GM18520 (cell line): ENCODE results near the gene RBP2.

Experiments used
- ATAC-seq: cut with Tn5 transposase; IDR thresholded peaks from one replicate; pipeline ENCODE4 v1.9.1; 2021; ENCODE audit not compliant: unreplicated experiment

The RBP2 gene

DNA sequence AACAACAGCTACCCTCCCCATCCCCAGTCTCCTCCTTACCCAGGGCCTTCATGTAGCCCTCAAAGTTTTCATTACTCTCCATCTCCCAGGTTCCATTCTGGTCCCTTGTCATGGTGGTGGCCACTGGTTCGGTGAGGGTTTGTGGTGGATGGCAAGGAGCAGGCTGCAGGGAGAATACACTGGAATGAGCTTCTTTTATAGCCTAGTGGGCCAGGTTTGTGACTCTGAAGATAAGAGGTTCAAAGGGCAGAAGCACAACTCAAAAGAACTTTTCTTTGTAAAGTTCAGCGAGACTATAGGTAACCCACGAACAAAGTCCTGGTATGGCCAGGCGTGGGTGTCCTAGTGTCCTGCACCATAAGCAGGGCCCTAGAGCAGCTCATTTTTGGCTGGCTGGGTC, at the start of gene RBP2:
RBP2 (minus strand) TSS at position 169 of the 400 bp plus-strand sequence; CDS start at position 112, 57 bp downstream.
- no peak for ATAC-seq

DNA sequence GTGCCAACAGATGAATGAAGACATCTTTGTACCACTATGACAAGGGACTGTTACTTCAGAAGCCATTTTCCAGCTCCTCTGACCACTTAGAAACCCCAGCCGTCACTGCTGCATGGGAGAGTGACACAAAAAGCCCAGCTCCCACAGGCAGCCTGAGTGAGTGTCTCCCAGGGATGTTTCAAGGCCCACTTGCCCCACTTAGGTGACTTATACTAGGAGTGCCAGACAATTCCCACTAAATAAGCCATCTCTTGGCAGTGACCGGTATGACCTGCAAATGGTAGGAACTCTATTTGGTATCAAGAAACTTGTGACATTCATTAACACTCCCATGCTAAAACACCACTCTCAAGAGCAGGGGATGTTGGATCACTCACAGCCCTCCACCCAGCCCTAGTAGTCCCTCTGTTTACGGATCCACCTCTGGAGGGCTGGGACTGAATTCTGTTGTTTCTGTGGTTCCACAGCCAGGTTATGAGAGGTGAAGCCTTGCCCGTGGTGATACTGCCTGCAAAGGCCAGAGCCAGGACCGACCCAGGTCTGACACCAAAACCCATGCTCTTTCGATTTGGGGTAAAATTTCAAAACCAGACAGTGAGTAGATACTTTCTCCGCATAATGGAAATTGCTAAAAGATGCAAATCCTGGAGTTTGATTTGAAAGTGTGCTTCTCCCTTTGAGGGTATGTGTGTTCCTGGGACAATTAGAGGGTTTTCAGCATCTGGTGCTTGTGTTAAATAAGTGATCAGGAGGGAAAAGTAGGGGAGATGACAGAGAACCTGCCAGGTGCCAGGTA, 48.7 kb upstream of the RBP2 start:
- no peak for ATAC-seq

DNA sequence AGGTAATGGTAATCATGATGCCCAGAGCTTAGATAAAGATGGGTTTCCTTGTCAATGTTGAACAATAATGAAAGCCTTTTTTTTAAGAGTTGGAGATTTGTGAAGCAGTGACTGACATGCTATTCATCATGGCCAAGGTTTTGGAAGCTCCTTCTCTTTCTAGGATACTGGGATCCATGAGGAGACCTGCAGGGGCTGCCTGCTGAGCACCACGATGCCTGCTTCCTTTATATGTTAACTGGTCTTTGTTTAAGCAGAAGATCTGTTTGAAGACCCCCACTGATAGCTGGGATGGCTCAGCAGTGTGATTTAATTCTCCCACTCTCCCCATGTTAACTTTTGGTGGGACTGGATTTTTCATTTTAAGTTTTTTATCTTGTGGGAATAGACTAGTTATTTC, 47.4 kb upstream of the RBP2 start:
- ATAC-seq: no peak

DNA sequence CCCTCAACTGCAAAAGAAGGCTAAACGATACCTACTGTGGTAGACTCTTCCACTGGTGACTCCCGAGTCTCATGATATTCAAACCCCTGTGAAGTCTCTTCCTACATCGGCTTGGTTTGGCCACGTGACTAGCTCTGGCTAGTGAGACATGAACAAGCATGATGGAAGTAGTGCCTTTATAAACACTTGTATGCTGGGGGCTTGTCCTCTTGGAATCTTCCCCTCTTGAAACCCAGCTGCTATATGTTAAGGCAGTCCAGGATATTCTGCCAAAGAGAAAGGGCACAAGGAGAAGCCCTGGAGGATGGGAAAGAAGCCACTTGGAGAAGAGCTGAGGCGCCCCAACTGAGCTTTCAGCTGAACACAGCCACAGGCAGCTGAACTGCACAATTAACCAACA, 46.9 kb upstream of the RBP2 start:
- ATAC-seq: no peak

DNA sequence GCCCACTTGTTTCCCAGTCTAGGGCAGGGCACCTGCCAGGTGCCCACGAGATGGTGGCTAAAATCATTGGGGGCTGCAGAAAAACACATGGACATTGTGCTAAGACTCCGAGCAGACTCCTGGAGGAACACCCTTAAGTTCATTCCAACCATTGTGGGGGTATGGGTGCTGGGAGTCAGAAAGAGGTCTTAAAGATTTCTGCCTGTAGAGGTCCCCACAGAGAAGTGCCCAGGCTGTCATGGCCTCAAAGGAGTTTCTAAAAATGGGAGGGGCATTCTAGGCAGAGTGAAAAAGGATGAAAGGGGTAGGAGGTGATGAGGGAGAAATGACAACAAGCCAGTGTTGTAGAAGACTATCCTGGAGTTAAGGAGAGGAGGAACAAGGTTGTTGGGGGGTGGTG, 46.1 kb upstream of the RBP2 start:
- no peak for ATAC-seq

DNA sequence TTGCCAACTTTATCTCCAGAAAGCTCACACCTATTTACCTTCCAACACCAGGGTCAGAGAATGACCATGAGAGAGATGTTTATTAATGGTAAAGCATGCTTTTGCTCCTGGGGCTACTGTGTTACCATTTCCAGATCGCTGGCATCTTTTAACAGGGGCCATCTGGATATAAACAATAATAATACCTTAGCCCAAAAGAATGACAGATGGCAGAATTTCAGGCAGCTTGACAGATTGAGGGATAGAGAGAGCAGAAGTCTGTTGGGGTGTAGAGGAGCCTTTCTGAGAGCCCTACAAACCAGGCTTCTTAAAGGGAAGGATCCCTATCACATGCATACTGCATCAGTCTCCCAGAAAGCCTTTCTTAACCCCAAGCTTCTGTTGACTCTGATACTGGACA, 45.5 kb upstream of the RBP2 start:
- no peak for ATAC-seq

DNA sequence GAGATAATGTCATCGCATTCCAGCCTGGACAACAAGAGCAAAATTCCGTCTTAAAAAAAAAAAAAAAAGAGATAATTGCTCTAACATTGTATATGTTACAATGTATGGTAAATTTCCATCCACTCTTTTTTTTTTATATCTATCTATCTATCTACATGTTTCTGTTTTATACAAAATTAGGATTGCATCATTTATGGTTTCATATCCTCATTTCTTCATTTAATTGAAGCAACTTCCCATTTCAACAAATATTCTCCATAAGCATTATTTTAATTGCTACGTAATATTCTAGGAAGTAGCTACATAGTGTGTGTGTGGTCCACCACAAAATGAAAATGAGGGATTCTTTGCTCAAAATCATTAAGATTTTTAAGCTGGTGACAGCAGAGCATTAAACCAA, 44.8 kb upstream of the RBP2 start:
- ATAC-seq: no peak

DNA sequence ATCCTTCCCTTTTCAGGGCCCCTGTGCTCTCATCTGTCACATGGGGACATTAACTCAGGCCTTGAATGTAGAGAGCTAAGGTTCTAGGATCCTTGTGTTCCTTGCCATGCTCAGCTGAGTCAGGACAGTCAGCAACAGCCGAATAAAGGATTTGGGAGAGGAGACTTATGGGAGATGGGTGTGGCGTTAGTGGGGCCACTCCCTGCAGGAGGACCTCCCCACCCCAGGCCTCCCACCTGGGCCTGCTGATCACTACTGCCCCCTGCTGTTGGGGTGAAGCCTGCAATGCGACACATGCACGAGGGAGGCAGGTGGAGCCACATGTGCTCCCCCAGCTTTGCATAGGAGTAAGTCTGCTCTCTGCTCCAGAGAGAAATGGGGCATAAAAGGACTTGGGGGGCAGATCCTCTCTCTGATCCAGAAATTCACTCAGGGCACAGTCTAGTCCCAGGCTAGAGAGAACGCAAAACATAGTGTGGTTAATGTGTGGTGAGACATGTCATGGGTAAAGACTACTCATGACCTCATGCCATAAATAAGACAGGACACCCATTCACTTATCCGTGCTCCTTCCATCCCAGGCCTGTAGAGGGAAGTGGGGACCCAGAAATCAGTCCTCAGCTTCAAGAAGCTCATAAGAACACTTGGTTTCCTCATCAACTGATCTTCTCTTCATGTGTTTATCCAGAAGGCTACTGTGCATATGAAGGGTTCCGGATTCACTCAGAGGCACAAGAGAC, 43.9 kb upstream of the RBP2 start:
- ATAC-seq: no peak

DNA sequence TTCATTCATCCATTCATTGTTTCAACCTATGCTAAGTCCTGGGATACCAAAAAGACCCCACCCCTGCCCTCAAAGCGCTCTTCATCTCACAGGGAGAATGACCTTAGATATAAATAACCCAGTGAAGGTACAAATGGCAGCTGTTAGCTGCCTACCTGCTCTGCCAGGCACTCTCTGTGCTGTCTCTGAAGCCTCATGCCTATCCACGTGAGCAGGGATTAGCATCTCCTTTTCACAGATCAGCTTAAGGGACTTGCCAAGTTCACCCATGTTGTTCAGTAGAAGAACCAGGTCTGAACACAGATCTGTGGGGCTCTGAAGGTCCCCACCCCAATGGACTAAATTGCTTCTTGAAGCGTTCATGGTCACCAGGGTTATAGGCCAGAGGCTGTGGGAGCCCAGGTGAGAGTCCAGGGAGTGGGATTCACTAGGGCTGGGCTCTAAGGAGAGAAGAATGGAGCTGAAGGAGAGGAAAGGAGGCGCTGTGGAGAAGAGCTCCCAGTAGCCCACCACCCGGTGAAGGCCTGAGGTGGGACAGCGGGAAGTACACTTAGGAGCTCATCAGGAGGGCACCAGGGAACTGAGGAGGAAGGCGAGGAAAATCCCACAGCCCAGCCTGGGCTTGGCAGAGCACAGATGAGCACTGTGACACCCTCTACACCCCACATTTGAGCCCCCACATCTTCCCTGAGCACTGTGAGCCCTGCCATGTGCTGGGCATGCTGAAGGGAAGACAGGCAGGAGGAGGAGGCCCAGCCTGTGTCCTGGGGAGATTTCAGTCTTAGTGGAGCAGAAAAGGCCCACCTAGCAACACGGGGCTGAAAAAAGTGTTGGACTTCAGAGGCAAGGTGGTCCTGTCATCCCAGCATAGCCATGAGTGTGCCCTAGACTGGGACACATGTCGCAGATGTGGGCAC, 42.9 kb upstream of the RBP2 start:
- ATAC-seq: no peak

DNA sequence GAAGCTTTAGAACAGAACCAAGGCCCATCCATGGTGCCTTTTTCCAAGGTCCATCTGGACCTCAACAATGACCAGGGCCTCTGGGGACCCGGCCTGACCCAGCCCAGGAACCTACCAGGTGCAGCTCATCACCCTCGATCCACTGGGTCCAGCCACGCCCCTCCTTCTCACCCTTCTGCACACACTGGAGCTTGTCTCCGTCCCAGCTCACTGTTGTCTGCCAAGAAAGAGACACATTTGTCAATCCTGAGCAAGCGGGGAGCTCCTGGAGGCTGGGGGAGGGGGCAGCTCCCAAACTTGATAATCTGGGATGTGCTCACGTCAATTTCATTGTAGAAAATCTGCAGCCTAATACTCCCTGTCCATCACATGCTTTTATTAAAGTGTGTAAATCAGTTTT, 42.0 kb upstream of the RBP2 start:
- no peak for ATAC-seq

DNA sequence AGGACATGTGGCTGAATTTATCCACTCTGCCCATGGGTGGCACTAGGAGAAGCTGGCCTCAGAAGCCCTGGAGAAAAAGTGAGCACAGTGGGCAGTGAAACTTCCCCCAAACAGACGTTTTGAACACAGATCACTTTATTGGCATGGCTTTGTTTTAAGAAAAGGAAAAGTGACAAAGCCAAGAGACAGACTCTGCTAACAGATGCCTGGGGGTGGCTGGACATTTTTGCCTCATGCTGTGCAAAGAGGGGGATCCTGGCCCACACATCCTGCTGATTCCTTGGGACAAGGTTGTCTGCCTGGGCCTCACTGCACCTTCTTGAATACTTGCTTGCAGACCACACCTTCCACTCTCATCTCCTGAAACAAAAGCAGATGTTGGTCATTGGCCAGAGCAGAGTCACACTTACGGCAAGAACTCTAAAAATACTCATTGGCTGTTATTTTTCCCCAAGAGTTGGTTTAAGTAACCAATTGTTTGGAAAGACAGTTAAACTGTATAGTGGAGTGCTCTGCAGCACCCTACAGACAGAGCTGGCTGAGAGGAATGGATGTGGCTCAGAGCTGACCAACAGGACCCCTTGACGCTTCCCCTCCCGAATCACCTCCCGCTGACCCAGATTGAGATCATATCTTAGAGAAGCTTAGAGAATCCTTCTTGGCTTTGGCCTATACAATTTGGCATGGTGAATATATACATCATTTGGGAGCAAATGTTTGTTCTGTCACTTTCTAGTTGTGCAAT, 41.2 kb upstream of the RBP2 start:
- no peak for ATAC-seq

DNA sequence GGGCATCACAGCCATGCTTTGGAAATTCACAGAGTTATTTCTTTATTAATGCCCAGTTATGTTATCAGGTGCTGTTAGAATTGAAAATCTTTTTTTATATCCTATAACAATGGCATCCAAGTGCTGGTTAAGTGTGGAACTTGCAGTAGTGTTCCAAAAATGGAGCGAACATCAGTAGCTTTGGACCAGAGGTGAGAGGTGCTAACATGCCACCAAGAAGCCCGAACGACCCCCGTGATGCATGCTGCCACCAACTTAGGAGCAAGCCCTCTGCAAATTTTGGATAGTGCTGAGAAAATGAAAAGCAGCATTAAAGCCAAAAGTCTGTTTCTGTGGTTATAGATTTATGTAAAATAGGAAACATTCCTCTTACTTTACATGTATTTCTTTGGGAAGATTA, 38.4 kb upstream of the RBP2 start:
- no peak for ATAC-seq

DNA sequence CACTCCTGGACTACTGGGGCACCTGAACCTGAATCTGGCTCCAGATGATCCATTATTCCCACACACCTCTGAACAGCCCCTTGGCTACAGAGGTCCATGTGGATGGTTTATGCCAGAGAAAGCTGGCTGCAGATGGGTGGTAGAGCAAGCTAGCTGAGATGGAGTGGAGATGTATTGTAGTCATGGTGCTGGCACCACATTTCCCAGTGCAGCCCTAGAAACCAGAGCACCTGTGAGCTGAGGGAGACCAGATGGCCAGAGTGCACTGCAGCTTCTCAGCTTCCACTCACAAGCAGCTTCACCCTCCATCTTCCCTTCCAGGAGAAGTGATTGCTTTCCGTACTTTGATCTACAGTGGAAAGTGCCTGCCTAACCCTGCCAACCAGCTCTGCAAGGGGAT, 33.3 kb upstream of the RBP2 start:
- no peak for ATAC-seq

DNA sequence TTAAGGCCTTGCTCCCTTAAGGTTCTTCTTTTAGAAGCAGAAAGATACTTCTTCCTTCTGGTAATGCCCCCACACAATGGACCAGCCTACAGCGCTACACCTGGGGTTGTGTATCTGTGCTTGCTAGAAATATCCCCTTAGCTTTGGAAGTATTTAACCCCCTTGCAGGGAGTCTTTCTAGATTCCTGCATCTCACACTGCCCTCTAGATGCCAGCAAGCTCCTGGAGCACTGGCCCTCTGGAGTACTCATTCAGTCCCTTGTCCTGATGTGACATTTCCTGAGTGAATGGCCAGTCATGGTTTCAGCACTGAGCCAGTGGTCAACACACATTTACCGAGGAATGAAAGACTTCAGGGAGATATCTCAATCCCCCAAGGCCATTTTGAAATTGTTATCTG, 30.4 kb upstream of the RBP2 start:
- ATAC-seq: no peak

DNA sequence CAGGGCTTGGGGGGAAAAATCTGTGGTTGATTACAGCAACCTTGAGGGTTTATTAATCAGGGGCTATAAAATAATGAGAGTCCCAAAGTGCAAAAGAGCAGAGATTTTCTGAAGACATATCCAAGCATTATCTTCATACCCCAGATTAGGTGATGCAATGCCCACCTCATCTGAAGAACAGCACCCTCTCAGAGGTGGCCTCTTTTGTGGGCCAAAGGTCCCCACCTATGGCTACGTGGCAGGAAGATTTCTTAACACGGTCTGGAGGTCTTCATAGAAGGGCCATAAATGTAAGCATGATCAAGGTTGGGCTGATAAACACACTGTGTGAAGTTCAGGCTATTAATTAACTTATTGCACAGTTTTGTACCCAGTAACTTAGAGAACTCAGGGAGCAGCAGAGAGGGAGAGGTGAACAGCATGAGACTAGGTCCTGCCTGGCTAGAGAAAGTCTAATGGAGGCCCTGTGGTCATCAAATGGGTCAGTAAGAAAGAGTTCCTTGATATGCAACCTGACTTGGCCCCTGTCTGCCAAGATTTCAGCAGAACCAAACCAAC, 29.6 kb upstream of the RBP2 start:
- ATAC-seq: no peak

DNA sequence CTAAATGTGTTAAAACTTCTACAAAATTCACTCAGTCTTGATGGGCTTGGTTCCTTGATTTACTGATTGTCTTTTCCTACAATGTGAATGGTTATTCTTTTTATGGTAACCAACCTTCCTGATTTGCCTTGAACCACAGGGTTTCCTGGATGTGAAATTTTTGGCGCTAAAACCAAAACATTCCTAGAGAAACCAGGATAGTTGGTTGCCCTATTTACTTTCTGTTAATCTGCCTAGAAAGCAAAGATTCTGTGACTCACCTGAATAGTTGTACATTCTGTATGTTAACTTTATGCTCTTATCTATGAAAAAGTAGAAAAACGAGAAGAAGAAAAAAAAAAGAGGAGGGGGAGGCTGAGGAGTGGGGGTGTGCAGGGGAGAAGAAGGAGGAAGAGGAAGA, 23.2 kb upstream of the RBP2 start:
- no peak for ATAC-seq

DNA sequence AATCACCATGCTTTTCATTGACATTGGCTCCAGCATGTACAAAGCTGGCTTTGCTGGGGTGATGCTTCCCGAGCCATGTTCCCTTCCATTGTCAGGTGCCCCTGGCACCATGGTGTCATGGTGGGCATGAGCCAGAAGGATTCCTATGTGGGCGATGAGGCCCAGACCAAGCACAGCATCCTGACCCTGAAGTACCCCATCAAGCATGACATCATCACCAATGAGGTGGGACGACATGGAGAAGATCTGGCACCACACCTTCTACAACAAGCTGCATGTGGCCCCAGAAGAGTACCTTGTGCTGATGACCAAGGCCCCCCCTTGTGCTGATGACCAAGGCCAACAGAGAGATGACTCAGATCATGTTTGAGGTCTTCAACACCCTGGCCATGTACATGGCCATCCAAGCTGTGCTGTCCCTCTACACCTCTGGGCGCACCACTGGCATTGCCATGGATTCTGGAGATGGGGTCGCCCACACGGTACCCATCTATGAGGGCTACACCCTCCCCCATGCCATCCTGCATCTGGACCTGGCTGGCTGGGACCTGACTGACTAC, 17.6 kb upstream of the RBP2 start:
- ATAC-seq: no peak

DNA sequence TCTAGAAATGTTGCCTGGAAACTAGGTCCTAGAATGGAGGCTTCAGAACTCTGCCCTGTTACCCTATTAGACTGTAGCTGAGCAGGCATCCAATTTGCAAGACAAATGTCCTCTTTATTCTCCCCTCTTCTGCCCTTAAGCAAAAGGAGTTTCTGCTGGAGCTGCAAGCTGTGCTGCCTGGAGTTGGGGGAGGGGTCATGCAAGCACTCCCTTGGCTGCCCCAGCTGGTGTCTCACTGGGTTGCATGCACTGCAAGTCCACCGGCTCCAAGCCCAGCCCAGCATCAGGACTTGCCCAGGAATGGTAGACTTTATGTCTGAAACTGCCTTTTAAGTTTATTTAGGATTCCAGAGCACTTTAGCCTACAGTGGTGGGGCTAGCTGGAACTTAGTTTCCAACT, 15.7 kb upstream of the RBP2 start:
- ATAC-seq: no peak

DNA sequence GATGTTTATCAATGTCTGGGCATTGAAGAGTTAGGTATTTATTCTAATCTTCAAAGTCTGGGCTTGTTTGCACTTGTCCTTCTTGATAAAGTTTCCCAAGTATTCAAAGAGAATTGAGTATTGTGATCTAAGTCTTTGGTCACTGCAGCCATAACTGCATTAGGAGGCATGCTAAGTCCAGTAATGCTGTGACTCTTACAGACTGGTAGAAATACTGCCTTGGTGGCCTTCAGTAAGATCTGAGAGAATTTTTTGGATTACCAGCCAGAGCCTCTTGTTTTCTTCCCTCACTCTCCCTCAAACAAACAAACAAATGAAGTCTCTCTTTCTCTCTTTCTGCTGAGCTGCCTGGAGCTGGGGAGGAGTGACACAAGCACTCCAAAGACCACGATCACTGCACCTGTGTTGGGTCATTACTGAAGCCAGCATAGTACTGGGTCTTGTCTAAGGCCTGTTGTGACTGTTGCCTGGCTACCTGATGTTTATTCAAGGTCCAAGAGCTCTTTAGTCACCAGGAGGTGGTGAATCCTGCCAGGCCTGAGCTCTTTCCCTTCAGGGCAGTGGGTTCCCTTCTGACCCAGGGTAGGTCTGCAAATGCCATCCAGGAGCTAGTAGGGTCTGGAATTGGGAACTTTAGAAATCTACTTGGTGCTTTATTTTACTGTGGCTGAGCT, 14.8 kb upstream of the RBP2 start:
- ATAC-seq: no peak

DNA sequence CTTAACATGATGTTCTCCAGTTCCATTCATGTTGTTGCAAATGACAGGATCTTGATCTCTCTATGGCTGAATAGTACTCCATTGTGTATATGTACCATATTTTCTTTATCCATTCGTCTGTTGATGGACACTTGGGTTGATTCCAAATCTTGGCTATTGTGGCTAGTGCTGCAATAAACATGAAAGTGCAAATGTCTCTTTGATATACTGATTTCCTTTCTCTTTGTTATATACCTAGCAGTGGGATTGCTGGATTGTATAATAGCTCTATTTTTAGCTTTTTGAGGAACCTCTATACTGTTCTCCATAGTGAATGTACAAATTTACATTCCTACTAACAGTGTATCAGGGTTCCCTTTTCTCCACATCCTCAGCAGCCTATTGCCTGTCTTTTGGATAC, 5.9 kb upstream of the RBP2 start:
- ATAC-seq: no peak
